HG02763 (cell line): Measurements from ENCODE around the gene KRTAP1-5.
"Not testable (repeated sequence)": the region's sequence is repeated elsewhere in the genome, so short reads cannot be mapped to it uniquely, and the experiment has no call there.

Experiments
- ATAC-seq: cut with Tn5 transposase; IDR thresholded peaks from one replicate; pipeline ENCODE4 v1.9.1; 2021; ENCODE audit warnings: mild to moderate bottlenecking, moderate library complexity; ENCODE audit not compliant: unreplicated experiment

KRTAP1-5 gene

DNA sequence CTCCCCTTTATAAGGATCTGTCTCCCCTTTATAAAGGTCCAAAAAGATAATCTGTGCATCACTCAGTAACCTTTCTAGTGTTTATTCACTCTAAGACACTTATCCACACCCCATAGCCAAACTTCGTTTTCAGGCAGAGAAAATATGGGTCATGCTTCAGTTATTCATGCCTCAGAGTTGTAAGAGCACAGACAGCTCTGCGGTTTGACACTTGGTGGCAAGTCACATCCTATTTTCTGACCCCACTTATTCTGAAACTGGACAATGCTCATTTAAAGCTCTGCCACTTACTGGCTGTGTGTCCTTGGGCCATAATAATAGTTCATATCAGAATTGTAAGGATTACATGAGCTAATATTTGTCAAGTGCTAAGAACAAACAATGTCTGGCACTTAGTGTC, 22.1 kb upstream of the KRTAP1-5 start:
- no peak for ATAC-seq

DNA sequence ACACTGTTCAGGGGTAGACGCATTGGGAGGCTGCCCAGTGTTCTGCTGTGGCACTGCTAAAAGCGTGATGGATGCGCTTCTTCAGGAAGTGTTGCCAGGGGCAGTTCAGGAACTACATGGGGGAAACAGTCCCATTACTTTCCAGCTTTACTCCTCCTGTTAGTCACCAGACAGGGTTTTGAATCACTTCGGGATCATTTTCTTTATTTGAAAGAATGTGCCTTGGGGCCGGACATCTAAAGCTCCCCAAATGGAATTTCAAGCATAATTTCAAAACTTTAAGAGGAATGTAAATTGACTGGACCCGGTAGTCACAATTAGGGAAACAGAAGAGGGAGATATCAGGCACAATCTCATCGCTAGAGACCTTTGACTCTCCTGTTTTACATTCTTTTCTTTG, 21.4 kb upstream of the KRTAP1-5 start:
- ATAC-seq, result no peak

- not testable (repeated sequence) for ATAC-seq
Measured at GRCh38 chr17:41046735-41047465, 19.9 kb upstream of the KRTAP1-5 start, which contains the start of gene KRTAP2-1. Gene KRTAP2-1 (minus strand): TSS chr17:41047316. CDS start chr17:41047267, 49 bp downstream.

- no peak for ATAC-seq
Measured at GRCh38 chr17:41042953-41043352, 15.9 kb upstream of the KRTAP1-5 start.

DNA sequence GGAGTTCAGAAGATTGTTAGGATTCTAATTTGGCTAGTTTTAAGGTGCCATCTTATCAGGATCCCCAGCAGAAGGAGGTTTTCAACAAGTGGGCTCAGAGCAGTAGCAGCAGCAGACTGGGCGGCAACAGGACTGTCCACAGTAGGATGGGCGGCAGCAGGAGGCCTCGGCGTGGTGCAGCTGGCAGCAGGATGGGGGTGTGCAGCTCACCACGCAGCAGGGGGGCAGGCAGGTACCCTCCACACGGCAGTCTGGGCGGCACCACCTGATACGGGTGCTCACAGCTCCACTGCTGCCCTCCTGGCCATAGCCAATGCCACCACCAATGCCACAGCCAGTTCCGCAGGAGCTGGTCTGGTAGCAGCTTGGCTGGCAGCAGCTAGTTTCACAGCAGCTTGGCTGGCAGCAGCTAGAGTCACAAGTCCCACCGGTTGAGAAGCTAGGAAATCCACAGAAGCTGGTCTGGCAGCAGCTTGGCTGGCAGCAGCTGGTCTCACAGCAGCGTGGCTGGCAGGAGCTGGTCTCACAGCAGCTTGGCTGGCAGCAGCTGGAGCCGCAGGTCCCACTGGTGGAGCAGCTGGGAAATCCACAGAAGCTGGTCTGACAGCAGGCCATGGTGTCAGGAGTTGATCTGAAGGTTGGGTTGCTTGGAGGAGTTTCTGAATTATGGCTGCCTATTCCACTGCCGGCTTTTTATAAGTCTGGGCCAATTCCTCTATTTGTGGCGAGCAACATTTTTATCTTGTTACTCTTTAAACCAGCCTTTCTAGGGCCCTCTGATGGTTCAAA, 14.0 kb upstream of the KRTAP1-5 start, which contains the start of gene KRTAP1-1:
TSS of gene KRTAP1-1 (minus strand) at position 668 of the 789 bp plus-strand sequence. CDS start at position 615, 53 bp downstream.
- ATAC-seq, result not testable (repeated sequence)

DNA sequence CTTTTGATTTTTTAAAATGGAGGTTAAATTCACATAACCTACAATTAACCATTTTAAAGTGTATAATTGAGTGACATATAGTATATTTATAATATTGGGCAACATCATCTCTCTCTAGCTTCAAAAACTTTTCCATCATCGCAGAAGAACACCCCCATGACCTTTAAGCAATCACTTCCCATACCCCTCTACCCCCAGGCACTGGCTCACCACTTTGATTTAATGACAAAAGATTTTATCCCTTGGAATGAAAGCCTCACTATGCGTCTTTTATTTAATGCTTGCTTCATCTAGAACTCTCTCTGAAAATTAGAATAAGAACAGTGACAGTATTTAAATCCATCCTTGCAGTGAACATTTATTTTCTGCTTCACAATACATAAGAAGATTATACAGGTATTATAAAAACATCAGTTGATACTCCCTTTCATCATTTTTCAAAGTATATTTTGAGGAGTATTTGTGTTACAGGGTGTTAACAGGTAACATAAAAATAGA, 10.9 kb upstream of the KRTAP1-5 start:
- no peak for ATAC-seq

- not testable (repeated sequence) for ATAC-seq
Measured at GRCh38 chr17:41034346-41034935, 7.4 kb upstream of the KRTAP1-5 start, which contains the start of gene KRTAP1-3. Gene KRTAP1-3 (minus strand): TSS chr17:41034874. CDS start chr17:41034821, 53 bp downstream.

- no peak for ATAC-seq
Measured at GRCh38 chr17:41029633-41030245, 2.7 kb upstream of the KRTAP1-5 start, which contains the start of gene KRTAP1-4. Gene KRTAP1-4 (minus strand): TSS chr17:41030195. CDS start chr17:41030078, 117 bp downstream.

- no peak for ATAC-seq
Measured at GRCh38 chr17:41024697-41025096, 2.3 kb downstream of the KRTAP1-5 start.

- ATAC-seq, result no peak
Measured at GRCh38 chr17:41020336-41020735, 6.7 kb downstream of the KRTAP1-5 start.

DNA sequence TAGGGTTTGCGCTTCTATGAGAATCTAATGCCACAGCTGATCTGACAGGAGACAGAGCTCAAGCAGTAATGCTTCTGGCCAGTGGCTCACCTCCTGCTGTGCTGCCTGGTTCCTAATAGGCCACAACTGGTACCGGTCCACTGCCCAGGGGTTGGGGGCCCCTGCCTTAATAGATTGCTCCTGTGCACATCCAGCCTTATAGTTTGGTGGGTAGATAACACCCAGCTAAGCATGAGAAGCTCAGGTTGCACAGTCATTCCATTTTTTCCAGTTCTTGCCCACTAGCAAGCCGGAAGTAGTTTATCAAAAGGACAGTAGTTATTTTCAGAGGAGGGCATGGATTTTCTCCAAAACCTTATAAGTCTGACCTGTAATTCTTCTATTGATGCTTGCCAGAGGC, 7.6 kb downstream of the KRTAP1-5 start:
- no peak for ATAC-seq

DNA sequence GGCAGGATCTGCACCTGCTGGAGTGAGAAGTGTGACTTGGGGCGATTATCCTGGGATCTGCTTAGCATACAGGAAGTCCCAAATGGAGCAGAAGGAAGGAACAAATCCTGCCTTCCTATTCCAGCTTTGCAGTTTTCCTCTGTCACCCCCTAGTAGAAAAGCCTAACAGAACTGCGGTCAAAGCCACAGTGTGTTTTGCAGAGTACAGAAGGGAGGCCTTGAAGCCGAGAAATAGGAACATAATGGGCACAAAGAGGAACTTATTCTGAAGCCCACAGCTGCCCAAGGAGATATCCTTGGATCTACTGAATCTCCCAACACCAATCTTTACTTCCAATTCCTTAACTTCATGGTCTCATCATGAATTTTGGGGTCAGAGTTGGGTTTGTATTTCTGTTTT, 8.5 kb downstream of the KRTAP1-5 start:
- ATAC-seq, result no peak

GRCh38 chr17:41016578-41017215, 10.3 kb downstream of the KRTAP1-5 start:
- no peak for ATAC-seq

- ATAC-seq, result no peak
Measured at GRCh38 chr17:41015454-41015853, 11.6 kb downstream of the KRTAP1-5 start.

GRCh38 chr17:41013606-41014005, 13.4 kb downstream of the KRTAP1-5 start:
- no peak for ATAC-seq

- no peak for ATAC-seq
Measured at GRCh38 chr17:41013181-41013580, 13.8 kb downstream of the KRTAP1-5 start.

DNA sequence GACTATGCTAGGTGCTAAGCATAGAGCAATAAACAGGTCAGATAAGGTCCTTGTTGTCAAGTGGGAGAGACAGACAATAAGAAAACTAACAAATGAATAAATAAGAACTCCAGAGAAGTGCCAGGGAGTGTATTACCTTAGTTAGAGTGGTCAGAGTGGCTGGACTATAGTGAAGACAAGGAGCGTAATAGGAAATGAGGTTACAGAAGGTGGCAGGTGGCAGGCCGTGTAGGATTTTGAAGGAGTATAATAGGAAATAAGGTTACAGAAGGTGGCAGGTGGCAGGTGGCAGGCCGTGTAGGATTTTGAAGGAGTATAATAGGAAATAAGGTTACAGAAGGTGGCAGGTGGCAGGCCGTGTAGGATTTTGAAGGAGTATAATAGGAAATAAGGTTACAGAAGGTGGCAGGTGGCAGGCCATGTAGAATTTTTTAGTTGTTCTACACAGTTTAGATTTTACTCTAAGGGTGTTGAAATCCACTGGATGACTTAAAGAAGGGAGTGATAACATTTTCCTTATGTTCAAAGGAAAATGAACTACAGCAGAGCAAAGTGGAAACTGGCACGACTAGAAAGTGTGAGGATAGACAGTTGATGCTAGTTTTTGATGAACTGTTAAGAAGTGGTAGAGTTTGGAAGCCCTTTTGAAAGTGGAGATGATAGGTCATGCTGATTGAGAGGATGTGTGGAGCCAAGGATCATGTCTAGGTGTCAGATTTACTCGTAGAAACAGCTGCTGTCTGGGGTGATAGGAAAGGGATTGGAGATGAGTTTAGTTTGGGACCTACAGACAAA, 14.5 kb downstream of the KRTAP1-5 start:
- ATAC-seq, result no peak

DNA sequence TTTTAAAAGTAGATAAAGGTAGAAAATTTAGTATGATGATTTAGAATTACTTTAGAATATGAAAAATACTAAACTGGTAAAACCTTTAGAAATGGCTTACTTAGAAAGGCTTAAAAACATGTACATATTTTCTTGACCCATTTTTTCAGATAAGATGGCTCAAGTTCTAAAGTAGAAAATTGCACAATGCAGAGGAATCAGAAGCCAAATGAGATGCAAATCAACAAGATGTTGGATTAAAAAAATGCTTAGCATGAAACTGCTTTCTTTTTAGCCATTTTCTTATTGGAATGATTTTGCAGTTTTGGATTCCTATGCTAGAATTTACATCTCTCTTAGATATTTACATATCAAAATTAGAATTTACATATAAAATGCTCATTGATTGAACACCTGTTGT, 16.6 kb downstream of the KRTAP1-5 start:
- ATAC-seq, result no peak

GRCh38 chr17:41009936-41010335, 17.1 kb downstream of the KRTAP1-5 start:
- no peak for ATAC-seq
